ENCODE results near the gene ITGB4. TPM values are rescaled to one million over a fixed set of nuclear protein-coding genes. Genes with fewer than 3 reads are reported as not detected.

Gene ITGB4
- total RNA-seq, 1 experiment from 2014 or later, result 568 TPM

- TF ChIP-seq EZH2phosphoT487 (IDR thresholded peaks at IDR 0.05; ENCODE audit: borderline replicate concordance), result no peak
- no peak for TF ChIP-seq SRF (IDR thresholded peaks at IDR 0.05; ENCODE audit: low read depth)
- TF ChIP-seq ZNF274 (IDR thresholded peaks at IDR 0.05; ENCODE audit: low read depth, low read length), result no peak
These were observed 14.1 kb upstream of the ITGB4 start (continued) for GRCh38 chr17:75707079-75707571.

- Histone ChIP-seq H3K4me3 (replicated peaks in 1 of 2; ENCODE audit: low read depth in 1 of 2, low read length in 2 of 2) (no peak overlapping the region), H3K9me3 (ENCODE audit: control insufficient read depth in 1 of 2, insufficient read depth in 1 of 2, low read depth in 1 of 2, low read length in 2 of 2) (no peaks in the 10 kb centered on the region), H3K9ac (ENCODE audit: low read length) (no peak overlapping the region), H3K27me3 (ENCODE audit: insufficient read depth, low read length) (no peaks in the 10 kb centered on the region), H3K4me1 (ENCODE audit: control insufficient read depth in 1 of 2, insufficient read depth in 2 of 2, low read length in 2 of 2) (peaks cover 26 to 44% of the 10 kb centered on the region in 2 experiments), H3K27ac (ENCODE audit: low read depth, low read length) (no peak overlapping the region), H3K9me2 (ENCODE audit: insufficient read depth) (no peaks in the 10 kb centered on the region), H2AFZ (ENCODE audit: low read depth, low read length, poor library complexity, severe bottlenecking) (no peak overlapping the region), H3K36me3 (ENCODE audit: control insufficient read depth in 1 of 2, insufficient read depth in 2 of 2, low read length in 2 of 2) (peaks cover 0 to 7% of the 10 kb centered on the region in 2 experiments; a peak in 1 of 4 replicates), H3K4me2 (ENCODE audit: low read length) (no peak overlapping the region), H4K20me1 (ENCODE audit: insufficient read depth) (no peaks in the 10 kb centered on the region), H3K79me2 (ENCODE audit: insufficient read depth, low read length) (no peaks in the 10 kb centered on the region)
- BruUV-seq (replicated peaks), result no TSS peak
- ChIA-PET CTCF (interaction anchor here (1.0 kb wide), 1 partner anchor 10 kb away, joined by 4 read pairs; no protein-coding TSS in a partner anchor), POLR2A (interaction anchor here (0.7 kb wide), 1 partner anchor 68 kb away, joined by 3 read pairs; no protein-coding TSS in a partner anchor), RAD21 (ENCODE audit: low non-redundant PET in 1 of 2, low total read pairs in 2 of 2, uncharacterized antibody in 2 of 2, unreplicated experiment in 2 of 2) (interaction anchor here in 1 of 2 experiments (0.6 kb wide), 1 partner anchor 38 kb away, joined by 4 read pairs; no protein-coding TSS in a partner anchor)
- intact Hi-C loops (cut with micrococcal nuclease), result no loop called here
- ATAC-seq (no peak), DNase-seq (ENCODE audit: low read depth, low spot score) (no peak)
- no peak for TF ChIP-seq POLR2AphosphoS5 (IDR thresholded peaks at IDR 0.05; ENCODE audit: low read depth, low read length)
- no peak for TF ChIP-seq EGR1 (IDR thresholded peaks at IDR 0.05; ENCODE audit: low read depth)
- TF ChIP-seq, protein P1, sequence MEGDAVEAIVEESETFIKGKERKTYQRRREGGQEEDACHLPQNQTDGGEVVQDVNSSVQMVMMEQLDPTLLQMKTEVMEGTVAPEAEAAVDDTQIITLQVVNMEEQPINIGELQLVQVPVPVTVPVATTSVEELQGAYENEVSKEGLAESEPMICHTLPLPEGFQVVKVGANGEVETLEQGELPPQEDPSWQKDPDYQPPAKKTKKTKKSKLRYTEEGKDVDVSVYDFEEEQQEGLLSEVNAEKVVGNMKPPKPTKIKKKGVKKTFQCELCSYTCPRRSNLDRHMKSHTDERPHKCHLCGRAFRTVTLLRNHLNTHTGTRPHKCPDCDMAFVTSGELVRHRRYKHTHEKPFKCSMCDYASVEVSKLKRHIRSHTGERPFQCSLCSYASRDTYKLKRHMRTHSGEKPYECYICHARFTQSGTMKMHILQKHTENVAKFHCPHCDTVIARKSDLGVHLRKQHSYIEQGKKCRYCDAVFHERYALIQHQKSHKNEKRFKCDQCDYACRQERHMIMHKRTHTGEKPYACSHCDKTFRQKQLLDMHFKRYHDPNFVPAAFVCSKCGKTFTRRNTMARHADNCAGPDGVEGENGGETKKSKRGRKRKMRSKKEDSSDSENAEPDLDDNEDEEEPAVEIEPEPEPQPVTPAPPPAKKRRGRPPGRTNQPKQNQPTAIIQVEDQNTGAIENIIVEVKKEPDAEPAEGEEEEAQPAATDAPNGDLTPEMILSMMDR (IDR thresholded peaks at IDR 0.05 in 2 of 3, conservative IDR thresholded peaks at IDR 0.05 in 1 of 3; ENCODE audit: borderline replicate concordance in 1 of 3, insufficient read depth in 1 of 3, low read depth in 2 of 3, low read length in 2 of 3), result no peak
- TF ChIP-seq TCF7L2 (IDR thresholded peaks at IDR 0.05; ENCODE audit: borderline replicate concordance, extremely low read depth, insufficient read depth, insufficient read length), result no peak
- TF ChIP-seq RAD21 (IDR thresholded peaks at IDR 0.05; ENCODE audit: low read depth), result no peak
These were observed 8.8 kb upstream of the ITGB4 start for GRCh38 chr17:75712446-75712845.
